ENCODE measurements around the gene SLAMF1. TPM values are rescaled to one million over a fixed set of nuclear protein-coding genes. Genes with fewer than 3 reads are reported as not detected.

The SLAMF1 gene
- total and polyA plus RNA-seq, 9 of the 15 experiments (the other 6 are each of a cell fraction or from before 2014, with no cell fraction given) = 0.04 to 0.17 (median 0.11) TPM; not detected in 4

GRCh38 chr1:160628799-160629263, 18.0 kb downstream of the SLAMF1 start:
- ChIA-PET POLR2A (interaction anchor here (0.5 to 0.8 kb wide), 2 partner anchors 14 to 31 kb away, joined by 3 to 4 read pairs; no protein-coding TSS in a partner anchor), CTCF (ENCODE audit: low intra/inter-chr PET ratio) (no interaction called here)
- 58% methylated on average over 8 of the region's 8 CpGs for WGBS (ENCODE audit: insufficient coverage, low coverage, missing lambda C conversion rate)
- Histone ChIP-seq H3K36me3 (ENCODE audit: control insufficient read depth, insufficient read depth, low read length) (no peaks in the 10 kb centered on the region), H3K4me2 (ENCODE audit: insufficient read depth, low read length) (no peak overlapping the region), H3K27ac (ENCODE audit: extremely low read depth, low read depth, low read length) (no peak overlapping the region), H3K9me1 (ENCODE audit: control insufficient read depth, insufficient read depth, low read length) (no peaks in the 10 kb centered on the region), H3K9ac (ENCODE audit: insufficient read depth in 1 of 2, low read depth in 2 of 2, low read length in 2 of 2) (no peak overlapping the region), H3K79me2 (ENCODE audit: control insufficient read depth, insufficient read depth, low read length) (no peaks in the 10 kb centered on the region), H3K4me3 (no peak overlapping the region), H3K27me3 (ENCODE audit: control insufficient read depth in 2 of 2, insufficient read depth in 2 of 2, low read length in 2 of 2) (no peaks in the 10 kb centered on the region), H4K20me1 (replicated peaks; ENCODE audit: control insufficient read depth, insufficient read depth, low read length) (no peaks in the 10 kb centered on the region), H3K4me1 (replicated peaks in 1 of 2; ENCODE audit: control insufficient read depth in 2 of 2, insufficient read depth in 2 of 2, low read length in 2 of 2) (peaks cover 15 to 51% of the 10 kb centered on the region in 2 experiments; a peak in 4 of 5 replicates), H2AFZ (ENCODE audit: low read depth, low read length) (no peak overlapping the region; the same call in 1 of the 2 replicates), H3K9me3 (replicated peaks; ENCODE audit: control insufficient read depth, insufficient read depth, low read depth, low read length) (no peaks in the 10 kb centered on the region)
- intact Hi-C loops (cut with micrococcal nuclease) = loop anchor here (5.0 to 10.0 kb wide), 2 partner anchors 38 to 136 kb away; no protein-coding TSS in a partner anchor
- no peak for DNase-seq (ENCODE audit: extremely low read depth in 1 of 4, low spot score in 3 of 4)
- no peak for FAIRE-seq
- no TSS peak for BruUV-seq (replicated peaks)
- ATAC-seq = no peak
- in situ Hi-C loops (cut with MboI) = no loop called here
- TF ChIP-seq ETS2 (tag; IDR thresholded peaks at IDR 0.05; ENCODE audit: borderline replicate concordance, poor library complexity, severe bottlenecking) = no peak
- no peak for TF ChIP-seq SIN3B (IDR thresholded peaks at IDR 0.05; ENCODE audit: low read depth)
- TF ChIP-seq HDAC6 (IDR thresholded peaks at IDR 0.05; ENCODE audit: low read depth, low read length) = no peak
- TF ChIP-seq ELF4 (CRISPR knock-in tag; IDR thresholded peaks at IDR 0.05) = no peak
- TF ChIP-seq ZNF695 (CRISPR knock-in tag; IDR thresholded peaks at IDR 0.05) = no peak
- no peak for TF ChIP-seq ELK3 (CRISPR knock-in tag; IDR thresholded peaks at IDR 0.05)
- TF ChIP-seq GABPB1 (CRISPR knock-in tag; IDR thresholded peaks at IDR 0.05) = no peak
- TF ChIP-seq FOXA3 (CRISPR knock-in tag; conservative IDR thresholded peaks at IDR 0.05 in 1 of 2, IDR thresholded peaks at IDR 0.05 in 1 of 2) = no peak
- TF ChIP-seq, protein P1, sequence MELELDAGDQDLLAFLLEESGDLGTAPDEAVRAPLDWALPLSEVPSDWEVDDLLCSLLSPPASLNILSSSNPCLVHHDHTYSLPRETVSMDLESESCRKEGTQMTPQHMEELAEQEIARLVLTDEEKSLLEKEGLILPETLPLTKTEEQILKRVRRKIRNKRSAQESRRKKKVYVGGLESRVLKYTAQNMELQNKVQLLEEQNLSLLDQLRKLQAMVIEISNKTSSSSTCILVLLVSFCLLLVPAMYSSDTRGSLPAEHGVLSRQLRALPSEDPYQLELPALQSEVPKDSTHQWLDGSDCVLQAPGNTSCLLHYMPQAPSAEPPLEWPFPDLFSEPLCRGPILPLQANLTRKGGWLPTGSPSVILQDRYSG (tag; conservative IDR thresholded peaks at IDR 0.05; ENCODE audit: low read depth) = no peak
- no peak for TF ChIP-seq TAF15 (IDR thresholded peaks at IDR 0.05; ENCODE audit: low read depth, low read length)
- no peak for TF ChIP-seq NFIC (IDR thresholded peaks at IDR 0.05)
- no peak for TF ChIP-seq ZNF165 (CRISPR knock-in tag; IDR thresholded peaks at IDR 0.05; ENCODE audit: borderline replicate concordance)
- TF ChIP-seq RBM22 (IDR thresholded peaks at IDR 0.05; ENCODE audit: low read depth, low read length, poor library complexity, severe bottlenecking) = no peak
- TF ChIP-seq, protein P2, sequence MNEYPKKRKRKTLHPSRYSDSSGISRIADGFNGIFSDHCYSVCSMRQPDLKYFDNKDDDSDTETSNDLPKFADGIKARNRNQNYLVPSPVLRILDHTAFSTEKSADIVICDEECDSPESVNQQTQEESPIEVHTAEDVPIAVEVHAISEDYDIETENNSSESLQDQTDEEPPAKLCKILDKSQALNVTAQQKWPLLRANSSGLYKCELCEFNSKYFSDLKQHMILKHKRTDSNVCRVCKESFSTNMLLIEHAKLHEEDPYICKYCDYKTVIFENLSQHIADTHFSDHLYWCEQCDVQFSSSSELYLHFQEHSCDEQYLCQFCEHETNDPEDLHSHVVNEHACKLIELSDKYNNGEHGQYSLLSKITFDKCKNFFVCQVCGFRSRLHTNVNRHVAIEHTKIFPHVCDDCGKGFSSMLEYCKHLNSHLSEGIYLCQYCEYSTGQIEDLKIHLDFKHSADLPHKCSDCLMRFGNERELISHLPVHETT (CRISPR knock-in tag; conservative IDR thresholded peaks at IDR 0.05 in 1 of 2, IDR thresholded peaks at IDR 0.05 in 1 of 2) = no peak
